Nucleus accumbens (tissue), 56 donors: ENCODE data around the gene ASB2.

Experiments
- DNase-seq, 56 donors: peaks; one replicate each; lab custom pipeline; 2025; lab: John Stamatoyannopoulos, UW

The ASB2 gene

DNA sequence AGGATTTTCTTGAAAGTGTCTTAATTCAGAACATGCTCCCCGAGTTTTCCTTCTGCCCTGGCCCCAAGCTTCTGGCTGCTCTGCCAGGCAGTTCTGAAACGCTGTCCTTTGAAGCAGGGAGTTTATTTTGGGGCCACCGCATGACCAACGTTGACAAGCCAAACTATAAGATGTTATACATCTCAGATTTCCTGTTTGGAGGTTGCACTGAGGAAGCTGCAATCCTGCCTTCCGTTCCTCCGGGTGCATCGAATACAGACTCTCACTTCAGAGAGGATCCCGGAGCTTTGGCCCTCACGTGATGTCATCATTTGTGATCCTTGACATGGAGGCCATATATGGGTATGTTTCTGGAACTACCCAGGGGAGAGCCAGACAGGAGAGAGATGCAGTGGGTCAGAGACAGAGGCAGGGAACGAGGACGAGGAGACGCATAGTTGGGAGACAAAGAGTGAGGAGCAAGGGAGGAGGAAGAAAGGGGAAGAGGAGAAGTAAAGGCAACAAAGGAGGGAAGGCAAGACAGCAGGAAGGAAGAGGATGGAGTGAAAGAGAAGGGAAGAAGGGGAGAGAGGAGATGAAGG lies at the start of gene ASB2:
Gene ASB2 (minus strand): TSS at position 94 of the 581 bp plus-strand sequence. CDS start 12,031 bp downstream, outside the sequence.
- no peak for DNase-seq

DNA sequence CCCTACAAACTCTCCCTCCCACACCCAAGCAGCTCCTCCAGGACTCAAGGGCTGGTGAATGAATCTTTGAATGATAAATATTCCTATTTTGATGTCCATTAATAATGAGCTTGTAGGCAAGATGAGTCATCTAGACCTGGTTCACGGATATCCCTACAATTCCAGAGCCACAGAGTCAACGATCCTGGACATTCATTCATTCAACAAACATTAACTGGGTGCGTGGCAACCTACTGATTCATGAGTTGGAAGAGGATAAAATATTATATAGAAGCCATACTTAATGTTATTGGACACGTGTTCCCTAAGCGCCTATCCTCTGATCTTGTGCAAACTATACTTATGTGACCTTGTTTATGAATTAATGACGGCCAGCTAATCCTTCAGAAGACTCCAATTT lies 49.4 kb upstream of the ASB2 start:
- DNase-seq: no peak

- no peak for DNase-seq
These were observed 48.2 kb upstream of the ASB2 start for GRCh38 chr14:94024549-94024948.

- DNase-seq: no peak
These were observed 46.4 kb upstream of the ASB2 start for GRCh38 chr14:94022532-94023411.

DNA sequence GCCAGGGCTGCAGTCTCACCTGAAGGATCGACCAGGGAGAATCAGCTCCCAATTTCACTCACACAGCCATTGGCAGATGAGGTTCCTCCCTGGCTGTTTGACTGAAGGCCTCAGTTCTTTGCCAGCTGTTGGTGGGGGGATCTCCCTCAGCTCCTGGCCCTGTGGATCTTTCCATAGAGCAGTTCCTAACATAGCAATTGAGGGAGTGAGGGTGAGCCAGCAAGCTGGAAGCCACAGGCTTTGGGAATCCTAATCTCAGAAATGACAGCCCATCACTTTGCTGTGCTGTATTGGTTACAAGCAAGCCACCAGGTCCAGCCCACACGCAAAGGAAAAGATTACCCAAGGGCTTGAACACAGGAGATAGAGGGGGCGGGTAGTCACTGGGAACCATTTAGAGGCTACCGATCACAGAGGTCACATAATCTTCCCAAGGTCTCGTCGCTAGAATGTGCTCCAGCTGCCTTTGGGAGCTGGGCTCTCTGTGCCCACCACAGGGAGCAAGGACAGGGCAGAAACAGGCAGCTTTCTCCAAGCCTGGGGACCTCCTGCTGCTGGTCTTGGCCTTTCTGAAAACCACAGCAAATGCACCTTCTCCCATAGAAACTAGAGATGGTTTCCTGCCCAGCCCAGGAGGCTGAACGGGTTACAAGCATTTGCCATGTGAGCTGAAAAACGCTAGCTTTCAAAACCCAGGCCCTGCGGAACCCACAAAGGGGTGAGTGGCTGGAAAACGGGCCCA lies 45.2 kb upstream of the ASB2 start:
- no peak for DNase-seq

- DNase-seq: peak in 1 of 56 donors; percentile 41
These were observed 44.6 kb upstream of the ASB2 start for GRCh38 chr14:94021001-94021400.

GRCh38 chr14:94020267-94020666 lies 43.9 kb upstream of the ASB2 start:
- no peak for DNase-seq

DNA sequence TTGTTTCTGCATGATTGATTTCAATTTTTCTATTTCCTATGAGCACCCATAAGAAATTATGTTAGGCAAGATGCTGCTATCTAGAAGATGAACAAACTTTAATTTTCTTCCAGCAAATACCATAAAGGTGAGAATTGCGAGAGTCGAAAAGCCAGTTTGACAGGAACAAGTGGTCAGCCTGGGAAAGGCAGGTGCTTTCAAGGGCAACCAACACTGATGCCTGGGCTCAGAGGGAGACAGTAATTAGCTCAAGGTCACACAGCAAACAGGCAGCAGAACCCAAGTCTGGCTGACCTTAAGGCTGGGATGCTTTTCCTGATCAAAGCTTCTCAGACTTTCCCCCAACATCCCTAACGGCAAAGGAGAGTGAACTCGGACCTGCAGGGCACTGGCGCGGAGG lies 43.0 kb upstream of the ASB2 start:
- DNase-seq: no peak

GRCh38 chr14:94018308-94018707 lies 41.9 kb upstream of the ASB2 start:
- DNase-seq: no peak

- no peak for DNase-seq
These were observed 40.1 kb upstream of the ASB2 start for GRCh38 chr14:94016446-94016976.

DNA sequence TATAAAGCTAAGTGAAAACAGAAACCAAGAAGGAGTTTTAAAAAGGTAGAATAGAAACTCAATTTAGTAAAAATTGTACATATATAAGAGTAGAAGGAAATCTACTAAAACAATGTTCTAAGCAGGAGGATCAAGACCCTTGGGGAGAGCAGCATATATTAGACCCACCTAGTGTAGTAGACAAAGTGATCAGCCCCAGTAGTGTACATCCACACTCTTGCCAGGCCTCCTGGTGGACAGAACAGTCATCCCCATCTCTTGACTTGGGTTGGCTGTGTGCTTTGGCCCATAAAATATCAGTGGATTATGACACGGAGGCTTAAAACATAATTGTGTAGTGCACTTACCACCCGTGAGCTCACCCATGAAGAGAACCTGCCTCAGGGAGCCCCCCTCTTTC lies 38.9 kb upstream of the ASB2 start:
- no peak for DNase-seq

DNA sequence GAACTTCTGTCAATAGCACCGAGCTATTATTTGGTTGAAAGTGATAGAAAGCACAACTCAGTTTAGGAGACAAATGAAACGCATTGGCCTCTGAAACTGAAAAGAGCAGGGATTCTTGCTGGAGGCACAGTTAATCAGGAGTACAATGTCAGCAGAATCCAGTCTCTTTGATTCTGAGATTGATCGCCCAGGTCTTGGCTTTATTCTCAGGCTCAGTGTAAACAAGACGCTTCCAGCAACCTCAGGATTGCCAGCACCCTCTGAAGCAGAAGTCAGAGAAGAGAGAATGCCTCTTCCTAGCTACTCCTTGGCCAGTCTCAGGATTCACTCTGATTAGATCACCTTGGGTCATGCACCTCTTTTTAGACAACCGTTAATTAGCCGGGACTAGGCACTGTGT lies 38.0 kb upstream of the ASB2 start:
- no peak for DNase-seq

DNA sequence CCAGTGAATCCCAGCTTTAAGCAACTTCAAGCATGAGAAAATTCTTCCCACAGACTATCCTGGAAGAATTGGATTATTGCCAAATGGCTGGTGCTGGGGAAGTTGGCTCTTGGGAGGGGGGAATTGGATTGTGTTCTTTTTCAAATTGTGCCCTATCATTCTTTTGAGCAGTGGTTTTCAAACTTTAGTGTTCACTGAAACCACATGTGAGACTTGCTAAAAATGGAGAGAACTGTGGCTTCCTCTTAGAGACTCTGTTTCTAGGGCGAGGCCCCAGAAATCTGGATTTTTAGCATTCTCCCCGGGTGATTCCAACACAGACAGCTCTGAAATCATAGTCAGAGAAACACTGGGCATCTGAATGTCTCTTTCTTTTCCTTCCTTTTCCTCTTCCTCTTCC lies 35.4 kb upstream of the ASB2 start:
- DNase-seq: no peak

DNA sequence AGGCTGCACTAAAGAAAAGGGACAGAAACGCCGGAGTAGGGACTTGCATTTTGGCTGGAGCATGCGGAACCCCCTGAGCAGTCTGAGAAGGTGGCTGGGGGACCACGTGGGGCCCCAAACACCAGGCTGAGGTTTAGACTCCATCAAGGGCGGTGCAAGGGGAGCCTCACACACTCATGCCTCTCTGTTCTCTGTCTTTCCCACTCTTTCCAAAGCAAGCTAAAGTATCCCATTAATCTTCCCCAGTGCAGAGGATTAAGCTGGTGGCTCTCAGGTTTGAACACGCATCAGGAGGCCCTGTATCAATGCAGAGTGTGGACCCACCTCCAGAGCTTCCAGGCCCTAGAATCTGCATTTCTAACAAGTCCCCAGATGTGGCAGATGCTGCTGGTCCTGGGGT lies 34.3 kb upstream of the ASB2 start:
- no peak for DNase-seq

DNA sequence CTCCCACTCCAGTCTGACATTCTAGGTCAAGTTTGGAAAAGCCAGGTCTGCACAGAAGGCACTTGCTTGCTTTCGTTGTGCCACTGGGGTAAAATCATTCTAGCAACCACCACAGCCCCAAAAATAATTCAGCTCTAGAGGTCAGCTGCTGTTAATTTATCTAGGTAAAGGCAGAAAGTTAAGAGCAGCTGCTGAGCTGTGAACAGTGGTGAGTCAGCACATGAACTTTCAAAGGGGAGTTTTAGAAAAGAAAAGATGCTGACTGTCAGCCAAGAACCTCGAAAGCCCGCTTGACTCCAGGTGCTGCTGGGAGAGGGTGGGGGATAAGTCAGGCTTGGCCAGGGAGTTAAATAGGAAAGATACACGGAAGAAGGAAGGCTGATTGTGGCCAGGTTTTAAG lies 33.4 kb upstream of the ASB2 start:
- no peak for DNase-seq

DNA sequence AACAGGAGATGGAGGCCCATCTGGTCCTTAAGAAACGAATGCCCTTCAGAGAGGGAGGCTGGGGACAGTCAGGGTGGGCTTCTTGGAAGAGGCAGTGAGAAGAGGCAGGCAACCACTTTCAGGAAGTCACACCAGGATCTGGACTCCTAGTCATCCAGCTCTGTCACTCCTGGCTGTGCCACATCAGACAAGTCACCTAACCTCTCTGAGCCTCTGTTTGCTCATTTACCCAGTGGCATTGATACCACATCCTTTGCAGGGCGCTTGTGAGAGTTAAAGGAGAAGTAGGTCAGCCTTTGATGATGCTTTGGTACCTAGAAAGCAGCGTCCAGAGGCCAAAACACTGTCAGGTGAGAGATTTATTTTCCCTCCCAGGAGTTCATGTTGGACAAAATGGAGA lies 31.9 kb upstream of the ASB2 start:
- DNase-seq: no peak

DNA sequence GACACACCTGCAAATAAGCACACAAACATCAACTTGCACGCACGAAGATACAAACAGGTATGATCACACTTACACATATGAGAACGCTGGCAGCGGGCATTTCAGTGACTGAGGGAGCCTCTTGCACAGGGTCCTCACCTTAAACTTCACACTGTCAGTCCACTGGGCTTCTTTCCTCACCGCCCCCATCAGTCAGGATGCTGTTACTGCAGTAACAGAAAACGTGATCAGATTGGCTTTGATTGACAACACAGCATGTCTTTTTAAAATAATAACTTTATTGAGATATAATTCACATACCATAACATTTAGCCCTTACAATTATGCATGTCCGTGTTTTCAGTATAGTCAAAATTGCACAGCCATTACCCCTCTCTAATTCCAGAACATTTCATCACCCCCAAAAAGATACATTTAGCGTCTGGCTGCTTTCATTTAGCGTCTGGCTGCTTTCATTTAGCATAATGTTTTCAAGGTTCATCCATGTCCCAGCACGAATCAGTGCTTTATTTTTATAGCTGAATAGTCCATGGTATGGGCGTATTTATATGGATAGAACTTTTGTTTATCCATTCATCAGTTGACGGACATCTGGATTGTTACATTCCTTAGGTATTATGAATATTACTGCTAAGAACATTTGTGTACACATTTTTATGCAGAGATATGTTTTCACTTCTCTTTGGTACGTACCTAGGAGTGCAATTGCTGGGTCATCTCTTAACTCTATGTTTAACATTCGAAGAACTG lies 29.1 kb upstream of the ASB2 start:
- no peak for DNase-seq

GRCh38 chr14:94004015-94004414 lies 27.6 kb upstream of the ASB2 start:
- DNase-seq: no peak

DNA sequence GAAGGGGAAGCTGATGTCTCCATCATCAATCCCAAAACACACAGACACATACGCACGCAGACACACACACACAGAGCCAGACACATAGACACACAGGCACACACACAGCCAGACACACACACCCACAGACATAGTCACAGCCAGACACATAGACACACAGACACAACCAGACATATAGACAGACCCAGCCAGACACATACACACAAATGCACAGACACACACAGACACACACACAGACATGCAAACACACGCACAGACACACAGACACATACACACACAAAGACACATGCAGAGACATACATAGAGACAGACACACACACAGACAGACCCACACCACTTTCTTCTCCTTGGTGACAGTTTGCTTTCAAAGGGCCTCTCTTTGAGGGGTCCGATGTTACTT lies 27.0 kb upstream of the ASB2 start:
- no peak for DNase-seq
